Measurements from ENCODE around the gene ITGAX.

Gene ITGAX

GRCh38 chr16:31429796-31430195 is 74.8 kb downstream of the ITGAX start:
- DNase-seq (ENCODE audit: low read depth, low spot score), result no peak

GRCh38 chr16:31430380-31431052 is 75.5 kb downstream of the ITGAX start:
- Histone ChIP-seq H3K4me3 (ENCODE audit: insufficient read length, low read depth) (no peak overlapping the region), H3K9ac (ENCODE audit: insufficient read length, low read depth) (no peak overlapping the region), H3K4me1 (ENCODE audit: insufficient read depth, insufficient read length) (no peaks in the 10 kb centered on the region), H3K36me3 (ENCODE audit: insufficient read depth, insufficient read length, low read length) (no peaks in the 10 kb centered on the region), H3K9me3 (ENCODE audit: insufficient read depth, low read length) (no peaks in the 10 kb centered on the region), H3K27me3 (ENCODE audit: insufficient read depth, insufficient read length) (no peaks in the 10 kb centered on the region)
- no peak for DNase-seq (ENCODE audit: low read depth, low spot score)
- no peak for TF ChIP-seq YY1 (IDR thresholded peaks at IDR 0.05; ENCODE audit: insufficient read depth, insufficient read length)
- no peak for TF ChIP-seq SUZ12 (IDR thresholded peaks at IDR 0.05; ENCODE audit: extremely low read depth, insufficient read depth, insufficient read length)
- no peak for TF ChIP-seq ZNF274 (IDR thresholded peaks at IDR 0.05; ENCODE audit: low read depth, low read length)

More at GRCh38 chr16:31429796-31430195, 74.8 kb downstream of the ITGAX start:
- Histone ChIP-seq H3K9ac (ENCODE audit: insufficient read length, low read depth) (no peak overlapping the region), H3K4me3 (ENCODE audit: insufficient read length, low read depth) (no peak overlapping the region), H3K27me3 (ENCODE audit: insufficient read depth, insufficient read length) (no peaks in the 10 kb centered on the region), H3K9me3 (ENCODE audit: insufficient read depth, low read length) (no peaks in the 10 kb centered on the region), H3K4me1 (ENCODE audit: insufficient read depth, insufficient read length) (no peaks in the 10 kb centered on the region), H3K36me3 (ENCODE audit: insufficient read depth, insufficient read length, low read length) (no peaks in the 10 kb centered on the region)
- TF ChIP-seq YY1 (IDR thresholded peaks at IDR 0.05; ENCODE audit: insufficient read depth, insufficient read length), result no peak
- no peak for TF ChIP-seq SUZ12 (IDR thresholded peaks at IDR 0.05; ENCODE audit: extremely low read depth, insufficient read depth, insufficient read length)
- no peak for TF ChIP-seq ZNF274 (IDR thresholded peaks at IDR 0.05; ENCODE audit: low read depth, low read length)
